AG09319 (cell line): ENCODE results near the gene MTMR6.
A peak's percentile ranks its signal among the peaks of the same experiment; 100 is the strongest.
"Not testable (repeated sequence)": the region's sequence is repeated elsewhere in the genome, so short reads cannot be mapped to it uniquely, and the experiment has no call there.

Source experiments
- DNase-seq: peaks from one replicate; pipeline ENCODE4 v3.0.0-alpha.2; 2010; ENCODE audit warnings: low read depth; ENCODE audit errors: extremely low read depth
- CTCF ChIP-seq: IDR thresholded peaks from 2 replicates; pipeline ENCODE4 v1.5.1; 2011; ENCODE audit warnings: low read depth, mild to moderate bottlenecking, inconsistent platforms, low read length, moderate library complexity

MTMR6 gene

GRCh38 chr13:25286969-25287961 lies at the start of gene MTMR6:
Gene MTMR6 (minus strand): TSS chr13:25287488. CDS start chr13:25287247, 241 bp downstream.
- DNase-seq: peak; percentile 56
- peak; percentile 97 for TF ChIP-seq CTCF

- no peak for TF ChIP-seq CTCF
- DNase-seq: no peak
These were observed 48.6 kb upstream of the MTMR6 start for GRCh38 chr13:25335856-25336255.

GRCh38 chr13:25330541-25330940 lies 43.3 kb upstream of the MTMR6 start:
- no peak for TF ChIP-seq CTCF
- DNase-seq: no peak

- TF ChIP-seq CTCF: no peak
- no peak for DNase-seq
These were observed 42.4 kb upstream of the MTMR6 start for GRCh38 chr13:25329706-25330105.

GRCh38 chr13:25324100-25324499 lies 36.8 kb upstream of the MTMR6 start:
- no peak for DNase-seq
- no peak for TF ChIP-seq CTCF

- no peak for TF ChIP-seq CTCF
- DNase-seq: no peak
These were observed 32.5 kb upstream of the MTMR6 start for GRCh38 chr13:25319771-25320170.

GRCh38 chr13:25318946-25319345 lies 31.7 kb upstream of the MTMR6 start:
- DNase-seq: not testable (repeated sequence)

GRCh38 chr13:25310891-25311290 lies 23.6 kb upstream of the MTMR6 start:
- DNase-seq: no peak
- TF ChIP-seq CTCF: no peak
